Skin of body (tissue), 3 donors: ENCODE data around the gene GVQW3. TPM values are rescaled to one million over a fixed set of nuclear protein-coding genes. Genes with fewer than 3 reads are reported as not detected.
A peak's percentile ranks its signal among the peaks of the same experiment; 100 is the strongest.

Experiments used
- DNase-seq: peaks from one replicate; lab custom pipeline; 2025; lab: John Stamatoyannopoulos, UW
- small RNA-seq: library from RNA; depleted of rRNA; stranded (forward); fragments of <200 nt; gene quantifications from one replicate; pipeline ENCODE3, GENCODE V24; 2014; ENCODE audit warnings: low replicate concordance
- total RNA-seq: library from RNA; depleted of rRNA; stranded (reverse); fragments of >200 nt; gene quantifications from one replicate; pipeline ENCODE4 v1.2.3, GENCODE V29; 2014

The GVQW3 gene
- total RNA-seq, 1 donor from 2014 or later = 5.2 TPM

DNA sequence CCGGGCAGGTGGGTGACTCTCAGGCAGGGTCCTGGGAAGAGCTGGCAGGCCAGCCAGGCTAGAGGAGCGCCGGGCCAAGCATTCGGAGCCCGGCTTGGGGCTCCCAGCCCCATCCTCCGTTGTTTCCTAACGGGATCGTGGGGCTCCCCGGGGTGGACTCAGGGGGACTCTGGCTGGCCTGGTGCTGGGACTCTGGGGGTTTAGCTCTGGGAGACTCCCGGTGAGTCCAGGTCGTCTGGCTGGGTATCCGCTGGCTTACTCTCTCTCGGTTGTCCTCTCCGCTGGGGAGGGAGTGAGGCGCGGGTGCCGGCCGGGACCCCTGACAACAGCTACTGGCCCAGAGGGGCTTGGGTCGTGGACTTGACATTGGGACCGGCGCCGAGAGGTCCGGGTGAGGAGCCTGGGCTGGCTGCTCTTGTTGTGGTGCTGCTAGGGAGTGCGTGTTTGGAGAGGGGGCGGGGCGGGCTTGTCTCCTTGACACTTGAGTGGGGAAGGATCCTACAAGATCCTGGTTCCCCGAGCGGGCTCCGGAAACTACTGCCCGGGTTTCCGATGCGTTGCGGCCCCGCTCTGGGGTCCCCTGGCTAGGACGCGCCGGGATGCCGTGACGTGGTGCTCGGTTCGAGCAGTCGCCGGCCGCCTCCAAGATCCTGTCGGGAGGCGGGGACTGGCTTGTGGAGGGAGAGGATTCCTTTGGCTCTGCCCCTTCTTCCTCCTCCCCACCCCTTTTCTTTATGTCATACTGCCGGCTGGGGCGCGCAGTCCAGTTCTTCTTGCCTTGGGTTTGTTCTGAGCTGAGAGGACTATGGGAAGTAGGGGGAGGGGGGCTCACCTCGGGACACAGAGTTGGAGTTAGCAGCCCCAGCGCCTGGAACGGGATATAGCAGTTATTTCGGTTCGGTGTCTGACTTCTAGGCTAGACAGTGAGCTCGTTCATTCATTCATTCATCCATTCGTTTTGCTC is 64.3 kb downstream of the GVQW3 start:
- DNase-seq = peak; percentile 69

GRCh38 chr11:76448506-76448905 is 67.4 kb downstream of the GVQW3 start:
- DNase-seq = no peak

DNA sequence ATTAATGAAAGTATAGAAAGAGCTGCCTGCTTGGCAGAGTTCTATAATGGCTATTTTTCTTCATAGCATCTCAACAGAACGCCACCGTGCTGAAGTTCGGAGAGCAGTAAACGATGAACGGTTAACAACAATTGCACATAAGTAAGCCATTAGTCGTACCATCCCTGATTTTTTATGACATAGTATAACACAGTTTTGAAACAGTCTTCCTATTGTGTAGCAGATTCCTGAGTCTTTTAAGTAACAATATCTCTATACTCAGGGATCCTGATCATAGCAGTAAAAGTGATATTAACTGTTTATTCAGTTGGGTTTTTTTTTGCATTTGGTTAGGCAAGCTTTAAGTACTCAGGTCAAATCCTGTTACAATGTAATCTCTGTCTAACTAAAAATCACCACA is 72.1 kb downstream of the GVQW3 start:
- no peak for DNase-seq

- DNase-seq = no peak
Measured at GRCh38 chr11:76455331-76455730, 74.2 kb downstream of the GVQW3 start.

GRCh38 chr11:76455931-76456330 is 74.8 kb downstream of the GVQW3 start:
- DNase-seq = no peak

GRCh38 chr11:76456571-76456970 is 75.4 kb downstream of the GVQW3 start:
- DNase-seq = no peak

Small RNAs within 50 kb of the gene (small RNA-seq; reads per million reads assigned to genes)
- gene RF00019 = not detected

Other genes with a start within 250 kb of the GVQW3 start
- gene WNT11, start 174.8 kb upstream of the GVQW3 start, total RNA-seq = 33.0 TPM
- gene THAP12, start 191 bp upstream of the GVQW3 start, total RNA-seq = 48.5 TPM
- 27.4 TPM for gene EMSY, start 63.7 kb downstream of the GVQW3 start, total RNA-seq